GM18511 (cell line): ENCODE measurements around the gene CACTIN.
"Not testable (repeated sequence)": the region's sequence is repeated elsewhere in the genome, so short reads cannot be mapped to it uniquely, and the experiment has no call there.

Source experiments
- ATAC-seq: cut with Tn5 transposase; IDR thresholded peaks from one replicate; pipeline ENCODE4 v1.9.1; 2021; ENCODE audit warnings: mild to moderate bottlenecking, moderate library complexity; ENCODE audit not compliant: unreplicated experiment

Gene CACTIN

GRCh38 chr19:3591876-3592613 is 34.5 kb downstream of the CACTIN start:
- no peak for ATAC-seq

GRCh38 chr19:3590991-3591659 is 35.5 kb downstream of the CACTIN start:
- ATAC-seq, result no peak

DNA sequence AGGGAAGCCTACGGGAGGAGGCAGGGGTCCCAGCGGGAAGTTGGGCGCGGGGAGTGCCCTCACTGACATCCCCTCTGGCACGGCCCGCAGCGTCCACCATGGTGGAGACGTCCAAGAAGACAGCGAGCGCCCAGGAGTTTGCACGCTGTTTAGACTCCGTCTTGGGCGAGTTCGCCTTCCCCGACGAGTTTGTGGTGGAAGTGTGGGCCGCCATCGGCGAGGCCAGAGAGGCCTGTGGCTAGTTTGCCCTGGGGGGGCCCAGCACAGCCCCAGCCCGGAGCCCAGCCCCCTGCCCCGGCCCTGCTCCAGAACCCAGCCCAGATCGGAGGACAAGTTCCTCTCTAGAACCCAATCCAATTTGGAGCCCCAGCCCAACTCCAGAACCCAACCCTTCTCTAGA is 36.6 kb downstream of the CACTIN start:
- no peak for ATAC-seq

- no peak for ATAC-seq
Observed at GRCh38 chr19:3589439-3589838, 37.2 kb downstream of the CACTIN start.

DNA sequence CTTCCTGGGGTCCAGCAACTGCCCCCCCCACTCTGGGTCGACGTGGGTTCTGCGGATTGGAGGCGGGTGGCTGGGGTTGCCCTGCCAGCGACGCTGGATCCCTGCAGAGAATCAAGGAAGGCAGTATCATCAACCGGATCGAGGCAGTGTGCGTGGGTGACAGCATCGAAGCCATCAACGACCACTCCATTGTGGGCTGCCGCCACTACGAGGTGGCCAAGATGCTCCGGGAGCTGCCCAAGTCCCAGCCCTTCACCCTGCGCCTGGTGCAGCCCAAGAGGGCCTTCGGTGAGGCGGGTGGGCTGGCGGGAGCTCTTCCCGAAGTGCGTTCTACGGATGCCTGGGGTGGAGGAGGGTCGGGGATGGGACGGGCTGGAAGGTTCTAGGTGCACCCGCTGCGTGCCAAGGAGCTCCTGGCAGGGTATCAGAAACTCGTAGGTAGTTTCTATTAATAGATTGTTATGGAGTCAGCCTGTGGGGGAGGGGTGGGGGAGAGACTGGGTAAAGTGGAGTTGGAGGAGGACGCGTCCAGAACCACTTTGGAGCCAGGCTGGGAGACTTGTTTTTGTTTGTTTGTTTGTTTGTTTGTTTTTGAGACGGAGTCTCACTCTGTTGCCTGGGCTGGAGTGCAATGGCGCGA is 39.8 kb downstream of the CACTIN start:
- no peak for ATAC-seq

- ATAC-seq, result no peak
Observed at GRCh38 chr19:3586127-3586626, 40.4 kb downstream of the CACTIN start.

DNA sequence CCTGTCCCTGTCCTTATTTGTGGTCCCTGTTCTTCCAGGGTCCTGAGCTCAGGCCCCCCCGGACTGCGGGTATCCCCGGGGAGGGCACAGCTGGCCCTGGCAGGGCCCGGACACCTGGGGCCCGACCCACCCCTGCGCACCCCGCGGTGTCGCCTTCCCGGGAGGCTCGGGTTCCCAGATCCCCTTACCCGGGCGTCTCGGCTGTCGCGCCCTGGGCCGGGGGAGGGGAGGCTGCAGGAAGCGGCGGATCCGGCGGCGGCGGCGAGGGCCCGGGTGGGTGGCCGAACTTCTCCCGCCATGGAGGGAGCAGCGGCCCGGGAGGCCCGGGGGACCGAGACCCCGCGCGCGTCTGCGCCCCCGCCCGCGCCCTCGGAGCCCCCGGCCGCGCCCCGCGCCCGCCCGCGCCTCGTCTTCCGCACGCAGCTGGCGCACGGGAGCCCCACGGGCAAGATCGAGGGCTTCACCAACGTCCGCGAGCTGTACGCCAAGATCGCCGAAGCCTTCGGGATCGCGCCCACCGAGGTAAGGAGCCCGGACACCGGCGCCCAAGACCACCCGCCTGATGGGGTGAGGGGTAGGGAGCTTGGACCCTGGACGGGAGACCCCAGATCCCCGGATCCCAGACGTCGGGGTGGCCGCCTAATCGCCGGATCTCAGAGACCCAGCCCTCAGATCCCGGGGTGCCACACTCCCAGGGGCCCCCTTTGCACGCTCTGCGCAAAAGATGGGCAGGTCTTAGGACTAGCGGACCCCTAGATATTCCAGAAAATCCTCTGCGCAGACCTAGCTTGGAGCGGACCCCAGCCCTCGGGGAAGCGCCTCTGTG is 41.1 kb downstream of the CACTIN start, which contains the start of gene GIPC3:
Gene GIPC3, plus strand, starts transcription at position 178 of the 826 bp plus-strand sequence. Its CDS starts 120 bp downstream, at position 298.
- ATAC-seq, result no peak

GRCh38 chr19:3584036-3584802 is 42.4 kb downstream of the CACTIN start:
- ATAC-seq, result not testable (repeated sequence)

DNA sequence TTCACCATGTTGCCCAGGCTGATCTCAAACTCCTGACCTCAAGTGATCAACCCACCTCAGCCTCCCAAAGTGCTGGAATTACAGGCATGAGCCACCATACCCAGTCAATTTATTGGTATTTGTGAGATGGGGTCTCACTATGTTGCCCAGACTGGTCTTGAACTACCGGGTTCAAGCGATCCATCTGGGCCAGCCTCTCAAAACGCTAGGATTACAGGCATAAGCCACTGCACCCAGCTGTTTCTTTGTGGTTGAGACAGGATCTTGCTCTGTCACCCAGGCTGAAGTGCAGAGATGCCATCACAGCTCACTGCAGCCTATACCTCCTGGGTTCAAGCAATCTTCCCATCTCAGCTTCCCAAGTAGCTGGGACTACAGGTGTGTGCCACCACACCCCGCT is 44.8 kb downstream of the CACTIN start:
- ATAC-seq, result not testable (repeated sequence)

GRCh38 chr19:3580156-3580934 is 46.2 kb downstream of the CACTIN start:
- ATAC-seq, result no peak

DNA sequence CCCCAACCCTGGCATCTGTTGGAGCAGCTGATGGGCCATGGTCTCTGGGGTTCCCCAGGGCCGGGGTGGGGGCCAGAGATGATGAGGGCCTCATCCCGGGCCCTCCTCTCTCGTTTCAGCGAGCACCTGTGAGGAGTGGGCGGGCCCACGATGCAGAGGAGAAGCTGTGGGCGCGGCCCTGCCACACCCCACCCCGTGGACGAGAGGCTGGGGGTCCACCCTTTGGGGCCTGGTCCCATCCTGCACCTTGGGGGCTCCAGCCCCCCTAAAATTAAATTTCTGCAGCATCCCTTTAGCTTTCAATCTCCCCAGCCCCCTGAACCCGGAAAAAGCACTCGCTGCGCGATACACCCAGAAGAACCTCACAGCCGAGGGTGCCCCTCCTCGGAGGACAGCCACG is 48.2 kb downstream of the CACTIN start:
- ATAC-seq, result no peak

- ATAC-seq, result no peak
Observed at GRCh38 chr19:3577723-3578344, 48.8 kb downstream of the CACTIN start.

- no peak for ATAC-seq
Observed at GRCh38 chr19:3576696-3577443, 49.7 kb downstream of the CACTIN start.

DNA sequence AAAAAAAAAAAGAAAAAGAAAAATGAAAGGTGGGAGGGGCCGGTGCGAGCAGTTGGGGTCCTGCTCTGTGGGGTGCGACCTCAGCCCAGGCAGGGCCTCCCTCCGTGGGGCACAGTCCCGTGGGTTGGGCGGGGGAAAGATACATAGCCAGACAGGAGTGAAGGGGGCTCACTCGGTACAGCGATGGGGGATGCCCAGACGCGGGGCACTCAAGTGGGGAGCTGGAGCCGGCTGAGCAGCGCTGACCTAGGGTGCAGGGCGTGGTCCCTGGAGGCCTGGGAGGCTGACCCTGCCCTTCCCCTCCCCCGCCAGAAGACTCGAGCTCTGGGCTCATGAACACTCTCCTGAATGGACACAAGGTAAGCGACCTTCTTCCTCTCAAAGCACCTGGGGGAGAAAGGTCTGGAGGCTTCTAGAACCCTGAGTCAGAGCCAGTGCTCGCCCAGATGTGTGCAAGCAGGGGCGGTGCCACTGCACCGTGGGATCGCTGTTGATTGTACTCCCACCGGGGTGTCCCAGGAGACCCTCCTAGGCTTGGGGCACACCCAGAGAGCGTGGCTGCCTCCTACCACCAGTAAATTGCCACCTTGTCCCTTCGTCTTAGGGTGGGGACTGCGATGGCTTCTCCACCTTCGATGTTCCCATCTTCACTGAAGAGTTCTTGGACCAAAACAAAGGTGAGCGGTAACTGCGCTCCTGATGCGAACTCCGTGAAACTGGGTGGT is 50.5 kb downstream of the CACTIN start:
- ATAC-seq, result no peak

DNA sequence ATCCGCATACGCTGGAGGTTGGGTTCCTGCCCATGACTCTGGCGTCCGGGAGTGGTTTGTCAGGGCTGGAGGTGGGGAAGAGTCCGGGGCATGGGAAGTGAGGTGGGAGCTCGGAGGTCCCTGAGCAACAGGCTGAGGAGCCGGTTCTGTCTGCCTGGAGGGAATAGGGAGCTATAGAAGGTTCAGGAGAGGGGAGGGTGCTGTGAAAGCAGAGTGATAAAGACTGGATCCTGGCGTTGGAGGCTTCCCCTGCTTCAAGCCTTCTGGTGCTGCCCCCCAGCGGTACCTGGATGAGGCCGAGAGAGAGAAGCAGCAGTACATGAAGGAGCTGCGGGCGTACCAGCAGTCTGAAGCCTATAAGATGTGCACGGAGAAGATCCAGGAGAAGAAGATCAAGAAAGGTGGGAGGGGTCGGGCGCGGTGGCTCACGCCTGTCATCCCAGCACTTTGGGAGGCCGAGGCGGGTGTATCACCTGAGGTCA is 51.3 kb downstream of the CACTIN start:
- no peak for ATAC-seq

GRCh38 chr19:3573858-3574637 is 52.5 kb downstream of the CACTIN start:
- ATAC-seq, result no peak
